SK-N-SH (cell line): Measurements from ENCODE around the gene GBX1.

Experiments
- CTCF ChIP-seq: fragments of 200-600 bp; sonication (generic); IDR thresholded peaks from 2 replicates; pipeline ENCODE4 v1.6.1; 2017; ENCODE audit warnings: antibody characterized with exemption, mild to moderate bottlenecking, moderate library complexity
- EP300 ChIP-seq, 2 experiments: IDR thresholded peaks; 2 replicates each; pipeline versions ENCODE4 v1.4.0 to v1.6.1; 2012; ENCODE audit warnings: borderline replicate concordance in 1 of 2, low read depth in 1 of 2, low read length in 1 of 2
- NRF1 ChIP-seq: IDR thresholded peaks from 2 replicates; pipeline ENCODE4 v1.6.1; 2012; ENCODE audit warnings: low read depth, mild to moderate bottlenecking, low read length
- RCOR1 ChIP-seq: fragments of 150-350 bp; IDR thresholded peaks from 2 replicates; pipeline ENCODE4 v1.6.1; 2017; ENCODE audit warnings: antibody characterized with exemption, low read length
- RXRA ChIP-seq: IDR thresholded peaks from 2 replicates; pipeline ENCODE4 v1.4.0; 2012; ENCODE audit warnings: low read depth, mild to moderate bottlenecking, borderline replicate concordance
- USF2 ChIP-seq: fragments of 150-350 bp; IDR thresholded peaks from 2 replicates; pipeline ENCODE4 v1.6.1; 2017; ENCODE audit warnings: antibody characterized with exemption, low read length, low read depth, borderline replicate concordance

- TF ChIP-seq EP300 (IDR thresholded peaks at IDR 0.05; ENCODE audit: borderline replicate concordance in 1 of 2, low read depth in 1 of 2, low read length in 1 of 2) (no peak), RCOR1 (no peak), CTCF (no peak), RXRA (no peak), USF2 (no peak), NRF1 (no peak)
Measured at GRCh38 chr7:151187409-151188251, 20.1 kb upstream of the GBX1 start.
